CD4-positive, alpha-beta T cell (primary cell): ENCODE measurements around the gene PIK3C2G. TPM values are rescaled to one million over a fixed set of nuclear protein-coding genes. Genes with fewer than 3 reads are reported as not detected.

Source experiments
- ATAC-seq: fragments of 200-7000 bp; cut with Tn5 transposase; one replicate; pipeline ENCODE4 v1.10.0; 2022; ENCODE audit warnings: mild to moderate bottlenecking; ENCODE audit not compliant: poor library complexity
- CTCF ChIA-PET: fragments of 350-600 bp; sonication (Branson Sonifier 250); formaldehyde crosslinking; loops from one replicate; lab custom pipeline; 2021; ENCODE audit warnings: antibody characterized with exemption, inconsistent platforms; lab: Charles Lee
- POLR2A ChIA-PET: fragments of 350-600 bp; sonication (Branson Sonifier 250); formaldehyde crosslinking; loops from one replicate; lab custom pipeline; 2021; ENCODE audit warnings: antibody characterized with exemption, inconsistent platforms; lab: Charles Lee
- DNase-seq, 14 experiments: peaks; one replicate each; pipeline ENCODE4 v3.0.0-alpha.2; 2013 to 2020; ENCODE audit warnings: mixed read lengths in 2 of 14
- H3K27ac ChIP-seq, 2 donors: one replicate each; pipeline versions ENCODE4 v1.5.1 to v1.7.0; 2013; ENCODE audit warnings: low read length in 2 of 2, low read depth in 1 of 2, mild to moderate bottlenecking in 1 of 2
- H3K27me3 ChIP-seq, 2 experiments: 1 replicate in 1 of 2; 2 replicates in 1 of 2; pipeline versions ENCODE4 v1.6.1 to v1.7.0; 2013; ENCODE audit warnings: low read length in 2 of 2, control low read depth in 1 of 2, mild to moderate bottlenecking in 1 of 2, moderate library complexity in 1 of 2; ENCODE audit not compliant: insufficient read depth in 2 of 2, control insufficient read depth in 1 of 2
- H3K36me3 ChIP-seq: one replicate; pipeline ENCODE4 v1.6.1; 2013; ENCODE audit warnings: low read length, control low read depth; ENCODE audit not compliant: insufficient read depth
- H3K4me1 ChIP-seq: one replicate; pipeline ENCODE4 v1.6.1; 2013; ENCODE audit warnings: low read length, control low read depth; ENCODE audit not compliant: insufficient read depth
- H3K4me3 ChIP-seq: one replicate; pipeline ENCODE4 v1.5.1; 2013; ENCODE audit warnings: mild to moderate bottlenecking, low read length, moderate library complexity
- H3K9me3 ChIP-seq, 2 experiments: 1 replicate in 1 of 2; 2 replicates in 1 of 2; pipeline versions ENCODE4 v1.6.1 to v1.7.0; 2013; ENCODE audit warnings: low read length in 2 of 2, mild to moderate bottlenecking in 2 of 2, control low read depth in 1 of 2, moderate library complexity in 1 of 2; ENCODE audit not compliant: control insufficient read depth in 1 of 2, insufficient read depth in 1 of 2
- H3K27ac Mint-ChIP-seq: one replicate; pipeline ENCODE4 v1.8.0; 2020; ENCODE audit warnings: mixed read lengths
- H3K27me3 Mint-ChIP-seq: one replicate; pipeline ENCODE4 v1.8.0; 2021; ENCODE audit warnings: mixed read lengths
- H3K36me3 Mint-ChIP-seq: one replicate; pipeline ENCODE4 v1.8.0; 2021; ENCODE audit warnings: low read depth, mixed read lengths
- H3K4me1 Mint-ChIP-seq: one replicate; pipeline ENCODE4 v1.8.0; 2021; ENCODE audit warnings: low read depth, mixed read lengths
- H3K4me3 Mint-ChIP-seq: one replicate; pipeline ENCODE4 v1.8.0; 2020; ENCODE audit warnings: mild to moderate bottlenecking, mixed read lengths
- H3K9me3 Mint-ChIP-seq: one replicate; pipeline ENCODE4 v1.8.0; 2020; ENCODE audit warnings: mixed read lengths
- CTCF ChIP-seq: fragments of 200-600 bp; IDR thresholded peaks from one replicate; pipeline ENCODE4 v1.8.0; 2022; ENCODE audit warnings: antibody characterized with exemption, mild to moderate bottlenecking
- intact Hi-C, 2 experiments: fragments of 100-400 bp; cut with DNase I in 1 of 2; cut with micrococcal nuclease in 1 of 2; formaldehyde crosslinking; loops; one replicate each; pipeline versions ENCODE4 v1.15.1 to v1.9.0; 2023 to 2025; cut with DNase I, micrococcal nuclease
- total RNA-seq, 174 experiments: library from RNA in 2 of 174; stranded (reverse) in 2 of 174; gene quantifications; one replicate each; pipeline ENCODE4 v1.2.3 and lab custom pipeline; 2021 to 2026

PIK3C2G gene
- total RNA-seq, 2 experiments from 2014 or later = not detected

GRCh38 chr12:18472806-18473205, 211.5 kb downstream of the PIK3C2G start:
- no peak overlapping the region for H3K4me3 Mint-ChIP-seq
- H3K36me3 Mint-ChIP-seq = no peaks in the 10 kb centered on the region
- H3K4me1 Mint-ChIP-seq = no peaks in the 10 kb centered on the region
- Histone ChIP-seq H3K4me1 (no peaks in the 10 kb centered on the region), H3K27ac (no peak overlapping the region), H3K9me3 (no peaks in the 10 kb centered on the region), H3K27me3 (no peaks in the 10 kb centered on the region), H3K36me3 (no peaks in the 10 kb centered on the region), H3K4me3 (no peak overlapping the region)
- H3K9me3 Mint-ChIP-seq = no peaks in the 10 kb centered on the region
- CTCF ChIA-PET = no interaction called here
- no peaks in the 10 kb centered on the region for H3K27me3 Mint-ChIP-seq
- POLR2A ChIA-PET = no interaction called here
- H3K27ac Mint-ChIP-seq = no peak overlapping the region
- intact Hi-C loops = no loop called here
- DNase-seq (no peak), ATAC-seq (no peak)
- no peak for TF ChIP-seq CTCF

GRCh38 chr12:18476861-18477260, 215.5 kb downstream of the PIK3C2G start:
- no peak overlapping the region for H3K27ac Mint-ChIP-seq
- Histone ChIP-seq H3K4me1 (no peaks in the 10 kb centered on the region), H3K4me3 (no peak overlapping the region), H3K27ac (no peak overlapping the region), H3K36me3 (no peaks in the 10 kb centered on the region), H3K27me3 (no peaks in the 10 kb centered on the region), H3K9me3 (no peaks in the 10 kb centered on the region)
- no peak for DNase-seq
- ChIA-PET CTCF (no interaction called here), POLR2A (no interaction called here)
- peaks cover 3% of the 10 kb centered on the region for H3K9me3 Mint-ChIP-seq
- no peak for TF ChIP-seq CTCF
- no peak for ATAC-seq
- no peaks in the 10 kb centered on the region for H3K4me1 Mint-ChIP-seq
- intact Hi-C loops = no loop called here
- no peak overlapping the region for H3K4me3 Mint-ChIP-seq
- no peaks in the 10 kb centered on the region for H3K27me3 Mint-ChIP-seq
- no peaks in the 10 kb centered on the region for H3K36me3 Mint-ChIP-seq

DNA sequence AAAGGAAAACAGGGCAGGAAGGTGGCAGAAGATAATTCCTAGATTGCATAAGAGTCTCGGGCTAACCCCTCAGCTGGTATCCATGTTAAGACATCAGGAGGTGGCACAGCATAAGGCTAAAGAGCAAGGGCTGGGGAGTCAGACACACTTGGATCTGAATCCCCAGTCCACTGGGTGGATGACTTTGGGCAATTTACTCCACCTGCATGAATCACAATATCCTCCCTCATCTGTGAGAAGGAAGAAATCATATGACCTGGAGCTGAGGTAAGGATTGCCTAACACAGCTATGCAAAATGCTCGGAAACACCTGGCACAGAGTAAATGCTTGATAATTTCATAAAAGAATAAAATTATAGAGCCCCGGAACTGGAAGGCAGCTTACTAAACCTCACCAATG, 217.9 kb downstream of the PIK3C2G start:
- CTCF ChIA-PET = no interaction called here
- no peaks in the 10 kb centered on the region for H3K36me3 ChIP-seq

More for the DNA sequence above, 217.9 kb downstream of the PIK3C2G start:
- DNase-seq = no peak
- no peak for TF ChIP-seq CTCF
- Mint-ChIP-seq H3K9me3 (peaks cover 3% of the 10 kb centered on the region), H3K27me3 (no peaks in the 10 kb centered on the region), H3K4me3 (no peak overlapping the region), H3K36me3 (no peaks in the 10 kb centered on the region), H3K4me1 (no peaks in the 10 kb centered on the region), H3K27ac (no peak overlapping the region)
- intact Hi-C loops = no loop called here
- no peak for ATAC-seq
- Histone ChIP-seq H3K4me3 (no peak overlapping the region), H3K27me3 (no peaks in the 10 kb centered on the region), H3K4me1 (no peaks in the 10 kb centered on the region), H3K9me3 (no peaks in the 10 kb centered on the region), H3K27ac (no peak overlapping the region)
- POLR2A ChIA-PET = no interaction called here
